ELR (cell line): ENCODE data around the gene FSTL4.

Source experiments
- DNase-seq: peaks from one replicate; pipeline ENCODE4 v3.0.0-alpha.2; 2015; ENCODE audit warnings: low read depth

The FSTL4 gene

GRCh38 chr5:133426264-133426663 lies 186.1 kb downstream of the FSTL4 start:
- DNase-seq, result no peak

GRCh38 chr5:133425764-133426163 lies 186.6 kb downstream of the FSTL4 start:
- no peak for DNase-seq

- DNase-seq, result no peak
Measured at GRCh38 chr5:133425222-133425621, 187.1 kb downstream of the FSTL4 start.

DNA sequence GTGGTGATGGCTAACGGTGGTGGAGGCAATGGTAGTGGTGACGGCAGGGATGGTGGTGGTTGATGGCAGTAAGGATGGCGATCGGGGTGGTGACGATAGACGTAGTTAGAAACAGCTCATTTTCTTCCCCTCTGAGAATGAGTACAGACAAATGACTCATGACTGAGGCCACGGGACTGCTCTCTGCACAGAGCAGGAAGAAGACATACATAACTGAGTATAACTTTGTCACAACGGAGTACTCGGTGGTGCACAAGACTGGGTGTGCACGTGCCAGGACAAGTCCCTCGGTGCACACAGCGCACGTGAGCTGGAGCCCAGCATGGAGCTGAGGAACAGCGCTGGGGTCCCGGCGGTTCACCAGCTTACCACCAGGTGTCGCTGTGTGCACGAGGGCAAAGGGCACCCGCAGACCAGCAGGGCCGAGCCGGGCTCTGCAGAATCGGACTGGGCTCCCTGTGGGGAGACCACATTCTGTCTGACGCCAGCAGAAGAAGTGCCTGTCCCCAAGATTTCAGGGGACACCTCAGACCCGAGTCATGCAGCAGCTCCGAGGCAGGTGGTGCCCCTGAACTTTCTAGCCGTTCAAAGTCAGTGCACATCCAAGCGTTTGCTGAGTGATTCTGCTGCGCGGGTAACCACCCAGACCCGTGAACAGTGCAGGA lies 188.6 kb downstream of the FSTL4 start:
- DNase-seq, result peak; percentile 55

DNA sequence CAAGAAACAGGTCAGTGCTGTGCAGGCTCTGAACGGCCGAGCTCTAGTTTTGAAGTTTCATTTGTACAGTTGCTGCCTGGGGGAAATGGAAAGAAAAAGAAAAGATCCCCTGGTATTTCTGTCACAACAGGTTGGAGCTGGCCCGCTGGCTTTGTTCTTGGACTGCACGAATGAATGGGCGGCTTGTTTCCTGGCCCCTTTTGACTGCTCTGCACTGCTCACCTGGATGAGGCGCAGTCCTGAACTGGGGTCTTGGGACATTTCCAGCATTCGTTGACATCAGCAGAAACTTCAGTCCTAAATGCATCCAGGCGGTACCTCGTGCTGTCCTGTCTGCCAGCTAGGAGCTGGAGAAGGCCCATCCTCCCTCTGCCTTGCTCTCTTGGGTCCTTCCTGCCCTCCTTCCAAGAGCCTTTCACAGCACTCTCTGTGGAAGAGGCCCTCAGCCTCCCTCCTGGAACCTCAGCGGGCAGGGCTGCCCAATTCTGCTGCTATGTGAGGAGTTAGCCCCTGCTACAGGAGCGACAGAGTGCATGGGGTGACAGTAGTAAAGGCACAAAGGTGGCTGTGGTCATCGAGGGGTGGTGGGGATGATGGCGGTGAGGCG lies 189.2 kb downstream of the FSTL4 start:
- no peak for DNase-seq

DNA sequence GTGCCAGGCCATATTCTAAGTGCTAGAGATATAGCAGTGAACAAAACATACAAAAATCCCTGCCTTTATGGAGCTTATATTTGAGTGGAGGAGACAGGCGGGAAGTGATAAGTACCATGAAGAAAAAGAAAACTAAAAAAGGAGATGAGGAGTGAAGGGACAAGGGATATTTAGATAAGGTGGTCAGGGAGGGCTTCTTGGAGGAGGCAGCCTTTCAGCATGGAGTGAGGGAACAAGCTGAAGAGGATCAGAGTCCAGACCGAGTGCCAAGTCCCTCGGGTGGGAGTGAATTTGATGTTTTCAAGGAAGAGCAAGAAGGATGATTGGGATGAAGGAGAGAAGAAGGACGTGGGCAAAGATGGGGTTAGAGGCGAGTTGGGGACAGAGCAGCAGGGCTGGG lies 190.5 kb downstream of the FSTL4 start:
- DNase-seq, result no peak

DNA sequence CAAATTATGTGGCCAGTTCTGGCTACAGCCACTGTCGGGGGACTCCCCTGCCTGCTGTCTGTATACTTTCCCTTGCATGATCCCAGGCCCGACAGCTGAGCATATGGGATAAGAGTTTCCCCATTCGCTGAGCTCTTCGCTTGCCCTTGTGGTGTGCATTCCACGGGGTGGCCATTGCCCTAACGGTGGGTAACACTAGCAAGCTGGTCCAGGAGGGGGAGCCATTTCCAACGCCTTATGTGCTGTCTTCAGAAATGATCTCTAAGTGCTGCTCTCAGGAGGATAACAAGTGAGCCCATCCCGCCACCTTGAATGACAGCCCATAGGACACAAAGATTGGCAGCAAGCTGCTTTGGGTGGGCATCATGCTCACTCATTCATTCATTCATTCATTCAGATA lies 190.9 kb downstream of the FSTL4 start:
- peak; percentile 43 for DNase-seq

DNA sequence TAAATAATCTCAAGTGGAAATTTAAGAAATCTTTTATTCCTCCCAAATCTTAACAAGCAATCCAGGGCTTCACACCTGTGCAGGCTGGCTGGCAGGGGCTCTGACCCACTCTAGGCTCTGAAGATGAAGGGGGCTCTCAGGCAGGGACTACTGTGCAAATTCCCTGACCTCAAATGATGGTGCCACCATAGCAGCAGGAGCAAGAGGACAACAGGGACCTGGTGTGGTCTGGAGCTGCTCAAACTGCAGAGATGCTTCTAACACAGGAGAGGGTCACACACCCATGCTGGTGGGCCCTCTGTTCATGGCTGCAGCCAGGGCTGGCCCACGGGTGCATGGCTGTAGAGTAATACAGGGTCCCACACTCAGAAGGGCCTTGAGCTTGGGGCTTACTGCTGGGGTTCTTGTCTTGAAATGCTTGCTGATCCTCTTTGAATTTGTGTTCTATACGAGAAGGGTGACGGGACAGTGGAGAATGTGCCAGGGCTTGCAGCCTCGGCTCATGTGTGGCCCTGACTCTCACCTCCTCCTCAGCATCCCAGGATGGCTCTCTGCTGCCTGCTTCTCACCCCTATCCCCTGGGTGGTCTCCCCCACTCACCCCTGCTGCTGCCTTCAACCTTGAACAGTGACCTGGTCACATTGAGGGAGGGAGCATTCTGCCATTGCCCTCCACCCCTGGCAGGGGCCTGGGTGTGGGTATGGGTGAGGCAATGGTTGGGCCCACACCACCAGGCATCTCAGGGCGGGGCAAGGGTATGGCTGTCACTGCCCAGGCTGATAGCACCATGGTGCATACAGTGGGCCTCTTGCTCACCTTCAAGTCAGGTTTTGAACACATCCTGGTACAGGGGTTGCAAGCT lies 191.7 kb downstream of the FSTL4 start:
- DNase-seq, result no peak

GRCh38 chr5:133415906-133416305 lies 196.4 kb downstream of the FSTL4 start:
- DNase-seq, result no peak

DNA sequence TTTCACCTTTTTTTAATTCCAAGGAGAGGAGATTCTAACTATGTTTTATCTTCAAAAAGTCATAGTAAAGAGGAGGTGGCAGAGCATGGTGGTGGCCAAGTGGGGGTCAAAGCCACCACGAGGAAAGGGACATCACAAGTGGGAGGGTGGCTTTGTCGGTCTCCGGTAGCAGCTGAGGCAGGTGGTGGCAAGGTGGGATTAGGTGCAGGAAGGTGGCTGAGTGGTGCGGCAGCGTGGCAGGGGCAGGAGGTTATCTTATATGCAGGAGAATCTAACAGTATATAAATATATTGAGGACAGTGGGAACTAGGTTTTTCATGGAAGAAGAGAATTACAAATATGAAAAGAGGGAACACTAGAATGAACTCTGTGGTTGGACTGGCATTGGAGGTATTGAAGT lies 196.8 kb downstream of the FSTL4 start:
- DNase-seq, result no peak

GRCh38 chr5:133412661-133413060 lies 199.7 kb downstream of the FSTL4 start:
- DNase-seq, result peak; percentile 3

DNA sequence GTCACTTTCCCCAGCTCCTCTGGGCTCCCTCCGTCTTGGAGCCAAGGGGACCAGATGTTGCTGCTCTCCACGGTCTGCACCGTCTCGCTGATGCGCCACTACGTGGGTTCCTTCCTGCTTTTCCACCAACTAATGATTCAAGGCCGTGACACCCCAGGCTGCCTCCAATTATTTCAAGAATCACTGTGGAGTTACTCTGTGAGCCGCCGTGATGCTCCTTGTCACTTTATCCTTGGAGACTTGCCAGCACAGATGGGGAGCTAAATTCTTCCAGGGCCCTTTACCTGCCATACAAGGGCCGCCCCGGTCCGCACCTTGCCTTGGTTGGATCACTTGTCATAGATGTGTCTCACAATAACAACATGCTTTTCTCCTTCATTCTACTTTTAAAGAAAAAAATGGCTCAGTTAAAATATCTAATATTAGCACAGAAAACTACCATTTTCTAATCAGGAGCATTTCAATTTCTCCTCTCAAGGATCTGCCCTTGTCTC lies 202.0 kb downstream of the FSTL4 start:
- no peak for DNase-seq

DNA sequence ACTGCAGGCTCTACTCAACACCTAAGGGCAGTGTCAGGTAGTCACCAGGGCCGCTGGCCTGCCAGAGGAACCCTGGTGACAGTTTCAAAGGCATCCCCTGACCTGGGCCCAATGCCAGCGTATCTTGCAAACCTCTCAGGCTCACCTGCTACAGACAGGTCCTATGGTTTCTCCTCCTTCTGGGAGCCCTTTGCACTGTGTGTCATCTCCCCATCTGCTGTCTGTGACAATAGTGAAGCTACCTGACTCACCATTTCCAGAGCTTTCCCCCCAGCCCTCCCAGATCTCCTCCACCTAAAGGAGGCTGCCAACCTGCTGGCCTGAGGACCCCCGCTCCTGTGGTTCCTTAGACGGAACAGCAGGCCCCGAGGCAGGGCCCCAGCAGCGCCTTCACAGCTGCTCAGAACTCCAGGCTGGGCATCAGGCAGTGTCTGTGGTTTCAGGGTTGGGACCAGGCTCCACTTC lies 203.1 kb downstream of the FSTL4 start:
- no peak for DNase-seq

DNA sequence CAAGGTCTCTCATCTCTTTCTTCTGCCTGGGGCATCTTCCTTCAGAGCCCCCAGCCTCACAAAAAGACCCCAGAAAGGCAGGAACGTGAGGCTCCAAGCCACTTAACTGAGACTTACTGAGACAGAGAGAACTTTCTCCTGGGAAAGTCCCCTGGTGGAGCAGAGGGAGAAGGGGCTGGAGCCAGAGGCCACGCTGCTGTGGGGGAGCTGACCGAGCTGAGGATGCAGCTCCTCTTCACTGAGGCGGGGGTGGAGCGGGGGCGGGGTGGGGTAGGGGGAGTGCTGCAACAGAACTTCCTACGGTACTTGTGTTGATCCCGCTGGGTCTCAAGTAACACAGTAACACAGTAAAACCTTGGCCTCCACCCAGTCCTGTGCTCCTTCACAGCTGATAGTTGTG lies 204.0 kb downstream of the FSTL4 start:
- DNase-seq, result no peak

GRCh38 chr5:133406977-133407632 lies 205.2 kb downstream of the FSTL4 start:
- no peak for DNase-seq

- no peak for DNase-seq
Measured at GRCh38 chr5:133406208-133406976, 205.9 kb downstream of the FSTL4 start.

DNA sequence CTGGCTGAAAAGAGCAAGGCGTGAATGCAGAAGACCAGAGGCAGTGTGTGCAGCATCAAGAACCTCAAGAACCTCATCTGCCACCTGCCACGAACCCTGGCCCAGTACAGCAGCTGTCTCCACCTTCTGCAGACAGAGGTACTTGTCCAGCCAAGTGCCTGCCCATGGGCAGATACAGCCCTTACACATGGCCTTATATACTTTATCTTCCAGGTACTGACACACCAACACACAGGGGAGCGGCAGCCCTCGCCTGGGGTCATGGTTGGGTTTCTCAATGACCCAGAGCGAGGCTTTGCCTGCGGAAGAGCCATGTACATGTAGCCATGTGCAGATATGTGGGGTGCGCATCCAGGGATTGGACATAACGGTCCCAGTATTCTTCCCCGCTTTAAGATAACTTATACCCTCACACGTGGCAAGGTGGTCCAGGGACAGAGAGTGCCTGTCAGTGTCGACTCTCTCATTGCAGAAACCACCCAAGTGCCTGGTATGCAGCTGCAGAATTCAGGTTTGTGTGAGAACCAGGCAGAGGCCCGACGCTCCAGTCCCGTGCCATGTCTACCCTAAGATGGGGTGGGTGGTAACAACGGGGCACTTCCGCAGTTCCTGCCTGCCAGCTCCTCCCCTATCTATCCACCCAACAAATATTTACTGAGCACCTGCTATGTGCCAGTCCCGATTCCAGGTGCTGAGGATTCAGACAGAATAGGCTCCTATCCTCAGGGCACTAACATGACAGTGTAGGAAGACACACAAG lies 206.9 kb downstream of the FSTL4 start:
- no peak for DNase-seq

DNA sequence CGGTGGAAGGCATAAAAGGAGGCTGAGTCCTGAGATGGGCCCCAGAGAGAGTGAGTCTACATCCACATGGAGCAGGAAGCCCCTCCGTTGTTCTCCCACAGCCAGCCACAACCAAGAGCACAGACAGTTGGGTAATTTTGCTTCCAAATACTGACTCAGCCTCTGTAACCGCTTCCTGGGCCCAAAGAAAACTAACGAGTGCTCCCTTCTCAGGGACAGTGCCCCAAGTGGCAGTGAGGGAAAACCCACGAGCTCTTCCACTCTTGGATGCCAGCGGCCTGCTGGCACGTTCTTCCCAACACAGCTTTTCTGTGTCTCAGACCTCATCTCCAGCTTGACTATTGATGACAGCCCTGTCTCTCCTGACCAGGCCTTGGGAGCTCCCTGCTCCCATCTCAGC lies 207.6 kb downstream of the FSTL4 start:
- DNase-seq, result peak; percentile 56

- DNase-seq, result no peak
Measured at GRCh38 chr5:133403741-133404364, 208.5 kb downstream of the FSTL4 start.

DNA sequence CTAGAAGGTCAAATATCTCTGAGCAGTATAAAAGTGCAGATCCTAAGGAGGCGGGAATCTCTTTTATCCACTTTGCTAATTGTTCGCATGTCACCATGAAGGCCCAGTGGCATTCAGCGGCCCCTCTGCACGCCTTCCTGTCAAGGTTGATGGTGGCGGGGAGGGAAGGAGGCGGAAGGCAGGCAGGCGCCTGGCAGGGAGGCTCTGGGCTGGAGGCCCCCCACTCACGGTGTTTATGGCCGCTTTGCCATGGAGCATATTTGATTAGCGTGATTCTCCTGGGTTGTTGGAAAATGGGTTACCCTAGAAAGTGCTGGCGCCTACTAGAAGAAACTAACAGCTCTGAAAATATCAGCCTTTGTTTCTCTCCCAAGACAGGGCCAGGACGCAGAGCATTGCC lies 209.6 kb downstream of the FSTL4 start:
- no peak for DNase-seq
